ENCODE results near the gene ZNF451.

DNA sequence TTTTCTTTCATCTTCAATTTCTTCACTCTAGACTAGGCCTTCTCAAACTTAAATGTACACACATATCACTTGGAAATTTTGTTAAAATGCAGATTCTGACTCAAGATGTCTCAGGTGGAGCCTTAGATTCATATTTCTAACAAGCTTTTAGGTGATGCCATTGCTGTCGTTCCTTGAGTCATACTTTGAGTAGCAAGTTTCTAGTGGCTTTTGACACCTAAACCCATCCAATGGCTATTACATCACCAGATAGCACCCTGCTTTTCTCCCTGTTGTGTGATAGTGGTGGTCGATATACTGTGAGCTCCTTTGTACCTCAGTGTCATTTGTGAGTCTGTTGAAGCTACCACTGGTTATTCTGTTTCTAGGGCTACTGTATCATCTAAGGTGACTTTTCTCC, 47.4 kb downstream of the ZNF451 start:
- TF ChIP-seq POLR2A (IDR thresholded peaks at IDR 0.05), result no peak
- TF ChIP-seq, protein P1, sequence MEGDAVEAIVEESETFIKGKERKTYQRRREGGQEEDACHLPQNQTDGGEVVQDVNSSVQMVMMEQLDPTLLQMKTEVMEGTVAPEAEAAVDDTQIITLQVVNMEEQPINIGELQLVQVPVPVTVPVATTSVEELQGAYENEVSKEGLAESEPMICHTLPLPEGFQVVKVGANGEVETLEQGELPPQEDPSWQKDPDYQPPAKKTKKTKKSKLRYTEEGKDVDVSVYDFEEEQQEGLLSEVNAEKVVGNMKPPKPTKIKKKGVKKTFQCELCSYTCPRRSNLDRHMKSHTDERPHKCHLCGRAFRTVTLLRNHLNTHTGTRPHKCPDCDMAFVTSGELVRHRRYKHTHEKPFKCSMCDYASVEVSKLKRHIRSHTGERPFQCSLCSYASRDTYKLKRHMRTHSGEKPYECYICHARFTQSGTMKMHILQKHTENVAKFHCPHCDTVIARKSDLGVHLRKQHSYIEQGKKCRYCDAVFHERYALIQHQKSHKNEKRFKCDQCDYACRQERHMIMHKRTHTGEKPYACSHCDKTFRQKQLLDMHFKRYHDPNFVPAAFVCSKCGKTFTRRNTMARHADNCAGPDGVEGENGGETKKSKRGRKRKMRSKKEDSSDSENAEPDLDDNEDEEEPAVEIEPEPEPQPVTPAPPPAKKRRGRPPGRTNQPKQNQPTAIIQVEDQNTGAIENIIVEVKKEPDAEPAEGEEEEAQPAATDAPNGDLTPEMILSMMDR (IDR thresholded peaks at IDR 0.05), result no peak

All from ovary (tissue), 3 donors.